ENCODE results near the gene RPA3. TPM values are rescaled to one million over a fixed set of nuclear protein-coding genes. Genes with fewer than 3 reads are reported as not detected.

Gene RPA3
- total and polyA plus RNA-seq, 9 of the 15 experiments (the other 6 are each of a cell fraction or from before 2014, with no cell fraction given), result 68.5 to 265 (median 125) TPM

GRCh38 chr7:7699970-7700369 lies 18.4 kb downstream of the RPA3 start (continued):
- no peak for TF ChIP-seq CREB5 (CRISPR knock-in tag; IDR thresholded peaks at IDR 0.05)
- no peak for TF ChIP-seq TBP (optimal IDR thresholded peaks at IDR 0.05; ENCODE audit: low read depth, low read length)
- no peak for TF ChIP-seq L3MBTL2 (IDR thresholded peaks at IDR 0.05)
- no peak for TF ChIP-seq POU5F1 (IDR thresholded peaks at IDR 0.05; ENCODE audit: borderline replicate concordance, low read depth, low read length, partially characterized antibody)
- TF ChIP-seq CHAMP1 (IDR thresholded peaks at IDR 0.05), result no peak
- no peak for TF ChIP-seq ILF3 (IDR thresholded peaks at IDR 0.05; ENCODE audit: borderline replicate concordance)
- TF ChIP-seq FOS (IDR thresholded peaks at IDR 0.05; ENCODE audit: extremely low read depth, insufficient read length), result no peak
- no peak for TF ChIP-seq ZNF277 (CRISPR knock-in tag; IDR thresholded peaks at IDR 0.05; ENCODE audit: borderline replicate concordance)
